PC-3 (cell line): Measurements from ENCODE around the gene ANGPTL8.

Experiments
- CTCF ChIP-seq: fragments of 300-600 bp; sonication (generic); conservative IDR thresholded peaks from 2 replicates; pipeline ENCODE4 v1.5.1; 2017; ENCODE audit warnings: antibody characterized with exemption, low read depth, mild to moderate bottlenecking, low read length
- EZH2 ChIP-seq: fragments of 300-600 bp; sonication (generic); IDR thresholded peaks from one replicate; pipeline ENCODE4 v1.6.1; 2017; ENCODE audit warnings: antibody characterized with exemption, mild to moderate bottlenecking, low read length; ENCODE audit not compliant: unreplicated experiment

DNA sequence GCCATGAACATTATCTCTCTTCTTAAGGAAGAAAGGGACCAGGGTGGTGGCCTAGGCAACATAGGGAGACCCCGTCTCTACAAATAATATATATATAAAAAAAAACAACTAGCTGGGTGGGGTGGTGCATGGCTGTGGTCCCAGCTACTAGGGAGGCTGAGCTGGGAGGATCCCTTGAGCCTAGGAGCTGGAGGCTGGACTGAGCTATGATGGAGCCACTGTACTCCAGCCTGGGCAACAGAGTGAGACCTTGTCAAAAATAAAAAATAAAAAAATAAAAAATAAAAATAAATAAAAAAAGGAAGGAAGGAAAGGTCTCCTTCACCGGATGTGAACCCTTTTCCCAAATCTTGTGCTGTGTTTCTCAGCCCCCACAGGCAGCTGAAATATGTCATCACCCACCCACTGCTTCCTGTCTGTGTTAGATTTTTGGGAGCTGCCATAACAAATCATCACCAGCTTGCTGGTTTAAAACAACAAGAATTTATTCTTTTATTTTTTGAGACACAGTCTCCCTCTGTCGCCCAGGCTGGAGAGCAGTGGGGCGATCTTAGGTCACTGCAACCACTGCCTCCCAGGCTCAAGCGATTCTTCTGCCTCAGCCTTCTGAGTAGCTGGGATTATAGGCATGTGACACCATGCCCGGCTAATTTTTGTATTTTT lies 47.0 kb downstream of the ANGPTL8 start:
- TF ChIP-seq CTCF (no peak), EZH2 (no peak)
